T1000 (cell line): Measurements from ENCODE around the gene TMEM271.
"Not testable (repeated sequence)": the region's sequence is repeated elsewhere in the genome, so short reads cannot be mapped to it uniquely, and the experiment has no call there.

Source experiments
- DNase-seq: peaks from one replicate; lab custom pipeline; 2025; ENCODE audit warnings: mixed read lengths; lab: John Stamatoyannopoulos, UW

The TMEM271 gene

DNA sequence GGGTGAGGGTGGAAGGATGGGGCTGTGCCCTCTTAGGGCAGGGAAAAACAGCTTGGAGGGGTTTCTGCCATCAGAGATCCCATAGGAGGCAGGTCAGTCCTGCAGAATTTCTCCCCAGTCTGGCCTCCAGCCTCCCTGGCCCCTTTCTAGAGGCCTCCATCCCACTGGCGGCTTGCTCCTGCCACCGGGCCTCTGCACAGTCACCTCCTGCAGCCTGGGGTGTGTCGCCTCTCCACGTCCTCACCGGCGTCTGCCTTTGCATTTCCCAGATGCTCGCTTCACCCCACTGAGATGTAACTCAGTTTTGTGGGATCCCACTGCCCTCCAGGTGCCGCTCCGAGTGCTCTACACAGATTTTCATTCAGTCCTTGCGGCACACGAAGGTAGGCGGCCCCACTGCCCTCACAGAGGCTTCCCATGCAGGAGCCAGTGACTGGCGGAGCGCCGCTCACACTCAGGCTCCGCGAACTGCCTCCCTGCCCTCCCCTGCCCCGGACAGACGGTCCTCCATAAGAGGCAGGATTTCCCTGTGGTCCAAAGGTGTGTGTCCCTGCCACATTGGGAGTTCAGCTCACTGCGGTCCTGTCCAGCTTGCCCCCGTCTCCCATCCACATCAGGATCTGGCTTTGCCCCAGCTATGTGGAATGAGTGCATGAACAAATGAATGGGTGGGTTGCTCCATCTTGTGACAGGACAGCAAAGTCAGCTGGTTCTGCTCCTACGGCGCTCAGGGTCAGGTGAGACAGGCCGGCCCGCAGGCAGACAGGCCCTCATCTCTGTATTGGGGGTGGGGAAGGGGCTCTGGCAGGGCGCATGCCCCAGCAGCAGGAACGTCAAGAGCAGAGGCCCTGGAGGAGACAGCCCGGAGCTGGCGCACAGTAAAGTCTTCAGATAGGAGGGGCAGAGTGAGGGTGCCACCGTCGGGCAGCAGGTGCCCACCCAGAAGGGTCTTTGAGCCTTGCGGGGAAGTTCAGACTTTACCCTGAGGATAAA lies 2.7 kb upstream of the TMEM271 start:
- DNase-seq = no peak

DNA sequence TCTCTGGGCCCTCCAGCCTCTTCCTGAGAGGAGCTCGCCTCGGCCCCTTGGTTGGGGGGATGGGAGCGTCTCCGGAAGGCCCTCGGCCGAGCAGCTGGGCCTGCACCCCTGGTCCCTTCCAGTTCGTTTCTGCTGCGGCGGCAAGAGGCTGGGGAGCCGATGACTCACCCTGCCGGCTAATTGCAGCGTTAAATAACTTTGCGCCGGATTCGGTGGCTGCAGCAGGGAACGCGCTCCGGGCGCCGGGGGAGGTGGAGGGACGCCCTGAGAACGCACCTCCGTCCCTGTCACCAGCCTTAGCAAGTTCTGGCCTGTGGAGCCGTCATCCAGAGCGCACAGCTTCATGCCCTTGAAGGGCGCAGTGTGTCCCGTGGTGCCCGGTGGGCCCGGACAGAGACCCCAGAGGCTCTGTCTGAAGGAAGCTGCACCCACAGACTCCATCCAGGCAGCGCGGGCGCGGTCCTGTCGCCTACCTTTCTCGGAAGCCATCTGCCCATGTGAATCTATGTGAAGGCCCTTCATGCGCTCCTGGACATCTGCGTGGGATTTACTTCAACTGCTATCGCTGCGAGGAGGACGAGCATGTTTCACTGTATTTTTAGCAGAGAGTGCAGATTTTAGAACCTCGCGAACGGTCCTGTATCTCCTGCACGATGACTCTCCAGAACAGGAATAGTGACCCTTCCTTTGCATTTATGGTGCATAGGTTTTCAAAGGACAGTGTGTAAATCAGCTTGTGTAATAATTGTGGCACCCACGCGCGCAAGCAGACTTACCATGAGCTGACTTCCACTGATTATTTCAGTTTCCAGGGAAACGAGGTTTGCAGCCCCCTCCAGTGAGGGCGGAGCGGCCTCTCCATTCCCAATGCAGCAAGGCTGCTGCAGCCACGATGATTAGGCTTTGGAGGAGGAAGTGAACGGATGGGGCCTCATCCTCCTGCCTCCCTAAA lies 1.7 kb upstream of the TMEM271 start:
- peak; percentile 5 for DNase-seq

DNA sequence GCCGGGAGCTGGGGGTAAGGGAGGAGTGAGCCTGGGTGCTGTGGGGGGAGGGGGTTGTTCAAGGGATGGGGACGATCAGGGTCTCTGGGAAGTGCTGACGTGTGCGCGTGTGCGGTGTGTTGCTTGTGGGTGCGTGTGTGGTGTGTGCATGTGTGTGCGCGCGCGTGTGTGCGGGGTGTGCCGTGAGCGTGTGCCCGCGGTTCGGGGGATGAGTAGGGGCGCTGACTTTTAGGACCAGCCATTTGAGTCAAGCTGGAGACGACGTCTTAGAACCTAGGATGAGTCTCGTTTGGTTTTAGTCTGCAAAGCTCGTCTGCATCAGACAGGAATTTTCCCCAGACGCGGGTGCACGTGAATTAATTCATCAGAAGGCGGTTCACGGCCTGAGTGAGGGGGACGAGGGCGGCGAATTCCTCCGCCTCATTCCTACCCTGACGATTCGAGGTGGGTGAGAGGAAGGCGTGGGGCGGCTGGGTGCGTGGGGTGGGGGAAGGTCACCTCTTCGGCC lies 950 bp upstream of the TMEM271 start:
- DNase-seq = no peak

DNA sequence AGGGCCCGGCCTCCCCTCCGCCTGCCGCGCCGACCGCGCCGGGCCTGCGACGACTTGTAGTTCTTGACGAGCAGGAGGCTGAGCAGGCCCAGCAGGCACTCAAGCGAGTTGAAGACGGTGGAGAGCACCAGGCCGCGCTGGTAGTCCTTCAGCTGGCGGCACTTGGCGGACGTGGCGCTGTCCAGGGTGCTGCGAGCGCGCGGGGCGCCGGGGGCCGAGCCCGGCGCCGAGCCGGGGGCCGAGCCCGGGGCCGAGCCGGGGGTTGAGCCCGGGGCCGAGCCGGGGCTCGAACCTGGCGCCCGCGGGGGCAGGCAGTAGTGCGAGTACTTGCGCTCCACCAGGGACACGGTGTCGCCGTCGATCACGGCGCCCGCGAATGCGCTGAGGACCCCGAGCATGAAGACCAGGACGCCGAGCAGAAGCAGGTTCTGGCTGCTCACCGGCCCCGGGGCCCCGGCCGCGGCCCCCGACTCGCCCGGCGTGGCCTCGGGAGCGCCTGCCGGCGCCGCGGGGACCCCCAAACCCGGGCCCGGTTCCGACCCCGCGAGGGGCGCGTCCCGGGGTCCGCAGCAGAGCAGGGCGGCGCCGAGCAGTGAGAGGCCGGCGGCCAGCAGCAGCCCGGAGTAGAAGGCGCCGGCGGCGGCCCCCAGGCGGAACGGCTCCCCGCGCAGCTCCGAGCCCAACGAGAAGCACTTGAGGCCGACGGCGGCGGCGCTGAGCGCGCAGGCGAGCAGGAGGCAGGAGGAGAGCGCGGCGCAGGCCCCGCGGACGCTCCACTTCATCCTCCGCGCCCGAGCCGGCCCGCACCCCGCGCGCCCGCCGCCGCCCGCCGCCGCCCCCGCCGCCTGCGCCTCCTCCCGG lies 584 bp downstream of the TMEM271 start:
- no peak for DNase-seq

DNA sequence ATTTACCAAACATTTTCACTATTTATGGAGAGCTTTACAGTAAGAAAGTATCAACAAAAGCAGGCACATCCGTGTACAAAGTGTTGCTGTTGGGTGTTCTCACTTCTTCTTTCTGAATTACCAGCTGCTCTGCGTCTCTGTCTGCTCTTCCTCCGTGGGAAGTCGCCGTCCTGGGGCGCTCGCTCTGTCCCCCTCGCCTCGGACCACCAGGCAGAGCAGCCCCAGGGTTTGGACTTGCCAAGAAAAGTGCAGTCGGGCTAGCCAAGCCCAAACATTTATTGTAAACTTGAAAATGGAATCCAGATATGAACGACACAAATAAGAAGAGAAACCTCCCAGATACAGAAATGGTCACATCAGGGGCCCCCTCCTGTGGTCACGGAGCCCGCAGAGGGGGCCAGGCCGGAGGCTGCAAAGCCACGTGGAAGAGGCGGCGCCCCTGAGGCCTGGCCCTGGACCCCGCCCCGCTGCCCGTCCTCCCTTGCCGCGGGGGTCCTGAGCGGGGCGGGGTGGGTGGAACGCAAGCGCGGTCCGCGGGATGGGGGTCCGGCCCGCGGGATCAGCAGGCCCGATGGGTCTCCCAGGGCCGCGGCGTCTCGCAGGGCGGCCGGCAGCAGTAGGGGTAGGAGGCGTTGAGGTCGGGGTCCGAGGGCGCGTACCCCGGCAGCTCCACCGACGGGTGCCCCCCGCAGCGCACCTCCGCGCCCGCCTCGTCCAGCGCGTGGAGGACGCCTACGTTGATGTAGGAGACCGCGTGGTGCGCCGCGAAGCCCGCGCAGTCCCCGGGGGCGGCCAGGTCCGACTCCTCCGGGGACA lies 1.5 kb downstream of the TMEM271 start:
- DNase-seq = no peak

DNA sequence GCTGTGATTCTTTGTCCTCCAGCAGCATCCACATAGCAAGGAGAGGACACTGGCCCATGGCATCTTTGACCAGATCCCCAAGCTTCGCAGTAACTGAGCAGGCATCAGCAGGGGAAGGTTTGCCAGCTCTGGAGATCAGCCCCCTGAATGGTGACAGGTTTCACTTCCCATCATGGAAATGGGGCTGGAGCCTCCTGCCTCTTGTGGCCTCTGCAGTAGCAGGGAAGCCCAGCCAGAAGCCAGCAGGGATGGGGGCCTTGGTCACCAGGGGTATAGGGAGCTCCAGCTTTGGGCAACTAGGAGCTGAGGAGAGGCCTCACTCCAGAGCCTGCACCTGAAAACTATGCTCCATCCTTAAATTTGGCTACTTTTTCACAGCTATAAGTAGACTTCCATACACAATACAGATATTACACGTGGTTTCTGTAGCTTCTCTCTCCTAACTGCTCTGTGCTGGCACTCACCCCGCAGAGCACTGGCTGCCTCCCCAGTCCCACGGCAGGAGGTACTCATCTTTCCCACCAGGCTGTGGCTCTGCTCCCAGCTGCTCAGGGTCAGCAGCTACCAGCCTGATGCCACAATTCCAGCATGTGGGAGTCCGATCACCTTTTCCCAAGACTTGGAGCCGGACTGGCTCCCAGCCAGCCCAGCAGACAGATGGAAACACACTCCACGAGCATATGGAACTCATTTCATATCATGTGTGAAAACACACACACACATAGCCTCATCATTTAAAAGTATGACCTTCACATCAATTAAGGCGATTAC lies 2.8 kb downstream of the TMEM271 start:
- no peak for DNase-seq

DNA sequence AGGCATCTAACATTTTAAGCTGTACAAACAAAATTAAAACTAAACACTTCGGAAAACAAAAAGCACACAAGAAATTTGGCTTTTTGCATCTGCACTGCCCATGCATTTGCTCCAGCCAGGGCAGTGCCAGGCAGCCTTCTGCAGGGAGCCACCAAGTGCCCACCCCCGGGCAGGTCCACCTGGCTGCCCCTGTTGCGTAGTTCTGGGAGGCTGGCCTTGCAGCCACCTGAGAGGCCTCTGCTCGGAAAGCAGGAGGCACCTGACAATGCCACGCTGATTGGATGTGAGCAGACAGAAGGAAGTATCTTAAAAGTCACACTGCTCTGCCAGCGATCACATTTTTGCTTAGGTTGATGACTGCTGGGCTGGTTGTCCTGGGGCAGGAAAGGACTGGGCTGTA lies 3.5 kb downstream of the TMEM271 start:
- no peak for DNase-seq

DNA sequence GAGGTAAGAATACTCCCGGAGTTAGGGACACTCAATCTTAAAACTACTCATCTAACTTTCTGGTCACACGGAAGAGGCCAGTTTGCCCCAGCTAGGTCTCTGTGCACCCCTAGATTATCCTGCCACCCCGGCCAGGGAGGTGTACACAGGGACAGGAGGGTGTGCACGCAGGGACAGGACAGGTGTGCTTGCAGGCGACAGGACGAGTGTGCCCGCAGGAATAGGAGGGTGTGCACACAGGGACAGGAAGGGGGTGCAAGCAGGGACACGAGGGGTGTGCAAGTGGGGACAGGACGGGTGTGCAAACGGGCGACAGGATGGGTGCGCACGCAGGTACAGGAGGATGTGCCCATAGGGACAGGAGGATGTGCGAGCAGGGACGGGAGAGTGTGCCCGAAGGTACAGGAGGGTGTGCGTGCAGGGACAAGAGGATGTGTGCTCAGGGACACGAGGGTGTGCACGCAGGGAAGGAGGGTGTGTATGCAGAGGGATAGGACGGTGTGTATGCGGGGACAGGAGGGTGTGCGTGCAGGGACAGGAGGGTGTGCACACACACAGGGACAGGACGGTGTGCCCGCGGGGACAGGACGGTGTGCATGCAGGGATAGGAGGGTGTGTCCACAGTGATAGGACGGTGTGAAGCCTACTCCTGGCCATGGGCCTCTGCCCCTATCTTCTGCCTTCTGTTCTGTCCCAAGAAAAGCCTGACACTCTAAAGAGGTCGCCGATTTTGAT lies 4.1 kb downstream of the TMEM271 start:
- DNase-seq = no peak

DNA sequence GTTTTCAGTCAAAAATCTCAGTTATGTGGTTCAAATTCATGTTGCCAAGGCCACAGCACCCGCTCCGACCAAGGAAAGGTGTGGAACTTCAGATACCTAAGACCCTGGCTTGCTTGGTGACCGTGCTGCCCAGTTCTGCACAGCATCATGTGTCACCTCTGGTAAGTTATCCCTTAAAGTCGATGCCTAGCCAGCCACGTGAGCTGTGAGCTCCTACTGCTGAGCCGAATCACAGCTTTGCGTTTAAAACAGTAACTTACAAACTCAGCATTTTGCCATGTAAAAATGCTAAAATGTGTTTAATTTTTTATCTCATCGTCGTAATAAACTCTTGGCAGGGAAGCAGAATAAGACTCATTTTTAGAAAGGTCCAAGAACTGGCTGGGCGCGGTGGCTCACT lies 5.3 kb downstream of the TMEM271 start:
- no peak for DNase-seq

DNA sequence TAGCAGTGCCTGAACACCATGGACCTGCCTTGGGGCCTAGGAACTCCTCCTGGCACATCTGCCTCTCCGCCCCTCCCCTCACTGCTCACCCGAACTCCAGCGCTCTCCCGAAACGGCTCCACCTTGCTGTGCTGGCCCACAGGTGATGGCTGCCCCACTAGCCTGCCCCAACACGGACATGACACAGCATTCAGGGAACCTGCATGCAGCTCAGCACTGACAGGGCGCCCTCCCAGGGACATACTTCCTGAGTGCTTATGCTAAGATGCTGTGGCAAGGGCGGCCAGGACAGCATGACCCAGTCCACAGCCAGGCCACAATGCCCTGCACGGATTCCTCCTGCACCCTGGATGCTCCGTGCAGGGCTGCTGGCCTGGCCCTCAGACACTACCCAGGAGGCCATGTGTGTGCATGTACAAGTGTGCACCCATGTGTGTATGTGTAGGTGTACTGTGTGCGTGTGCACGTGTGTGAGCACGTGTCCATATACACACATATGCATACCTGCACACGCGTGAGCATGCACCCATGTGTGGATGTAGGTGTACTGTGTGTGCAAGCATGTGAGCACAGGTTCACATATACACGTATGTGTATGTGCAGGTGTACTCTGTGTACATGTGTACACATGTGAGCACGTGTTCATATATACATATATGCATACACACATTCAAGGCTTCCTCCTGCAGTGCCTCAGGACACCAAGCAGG lies 6.0 kb downstream of the TMEM271 start:
- no peak for DNase-seq

DNA sequence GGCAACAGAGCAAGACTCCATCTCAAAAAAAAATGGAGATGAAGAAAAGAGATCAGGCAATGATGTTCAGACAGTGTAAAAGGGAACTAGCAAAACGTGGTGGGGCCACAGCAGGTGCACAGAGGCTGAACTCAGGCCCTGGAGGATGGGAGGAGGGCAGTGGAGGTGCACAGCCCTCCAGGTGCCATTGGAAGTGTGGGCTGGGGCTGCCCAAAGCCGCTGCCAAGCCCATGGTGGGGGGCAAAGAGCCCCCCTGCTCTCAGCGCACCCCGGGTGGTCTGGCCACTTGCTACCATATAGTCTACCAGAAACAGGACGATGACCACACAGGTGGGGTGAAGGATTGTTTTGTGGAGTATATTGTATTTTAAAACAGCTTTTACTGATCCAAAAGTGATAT lies 7.1 kb downstream of the TMEM271 start:
- no peak for DNase-seq

DNA sequence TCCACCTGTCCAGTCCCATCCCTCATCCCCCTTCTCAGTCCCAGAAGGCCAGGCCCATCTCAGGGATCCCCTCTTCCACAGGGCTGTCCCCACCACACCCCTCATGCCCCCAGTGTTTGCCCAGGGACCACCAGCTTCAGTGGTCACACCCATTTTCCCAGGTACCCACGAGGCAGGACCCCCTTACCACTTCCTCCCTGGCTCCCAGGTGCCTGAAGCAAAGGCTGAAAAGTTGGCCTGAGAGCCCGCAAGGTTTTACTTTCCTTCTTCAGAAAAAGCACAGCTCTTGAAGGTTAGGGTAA lies 7.8 kb downstream of the TMEM271 start:
- no peak for DNase-seq

DNA sequence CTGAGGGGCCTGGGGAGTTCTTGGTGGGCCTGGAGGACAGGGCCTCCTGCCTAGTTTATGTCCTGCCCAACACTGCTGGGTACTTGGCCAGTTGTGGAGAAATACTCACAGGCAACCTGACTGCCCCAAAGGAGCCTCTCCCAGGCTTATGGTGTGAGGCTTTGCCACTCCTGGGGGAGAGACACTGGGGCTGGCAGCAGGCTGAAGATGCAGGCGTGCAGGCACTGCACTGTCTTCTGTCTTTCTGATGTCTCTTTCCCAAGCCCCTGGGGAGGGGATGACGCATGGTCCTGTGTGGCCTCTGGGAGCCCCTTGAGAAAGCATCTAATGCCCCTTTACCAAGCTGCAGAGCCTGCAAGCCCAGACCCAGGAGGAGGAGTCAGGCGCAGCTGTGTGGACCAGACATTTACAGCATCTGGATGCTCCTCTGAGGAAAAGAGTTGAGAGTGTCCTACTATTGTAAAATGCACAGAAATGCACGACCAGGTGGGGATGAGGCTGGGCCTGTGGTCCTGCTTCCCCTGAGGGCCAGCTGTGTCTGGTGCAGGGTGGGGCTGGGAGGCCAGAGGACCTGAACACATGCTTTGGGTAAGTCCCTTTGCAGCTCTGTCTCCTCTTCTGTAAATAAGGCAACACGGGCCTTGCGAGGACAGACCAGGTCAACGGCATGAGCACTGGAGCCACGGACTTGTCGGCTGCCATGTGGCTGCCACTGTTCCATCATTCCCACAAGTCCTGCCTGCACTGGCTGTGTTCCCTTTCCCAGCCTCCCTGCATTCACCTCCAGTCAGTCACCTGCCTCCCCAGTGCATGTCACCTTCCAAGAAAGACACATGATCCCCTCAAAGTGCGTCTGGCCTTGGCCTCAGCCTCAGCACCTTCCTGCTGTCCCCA lies 8.4 kb downstream of the TMEM271 start:
- no peak for DNase-seq

DNA sequence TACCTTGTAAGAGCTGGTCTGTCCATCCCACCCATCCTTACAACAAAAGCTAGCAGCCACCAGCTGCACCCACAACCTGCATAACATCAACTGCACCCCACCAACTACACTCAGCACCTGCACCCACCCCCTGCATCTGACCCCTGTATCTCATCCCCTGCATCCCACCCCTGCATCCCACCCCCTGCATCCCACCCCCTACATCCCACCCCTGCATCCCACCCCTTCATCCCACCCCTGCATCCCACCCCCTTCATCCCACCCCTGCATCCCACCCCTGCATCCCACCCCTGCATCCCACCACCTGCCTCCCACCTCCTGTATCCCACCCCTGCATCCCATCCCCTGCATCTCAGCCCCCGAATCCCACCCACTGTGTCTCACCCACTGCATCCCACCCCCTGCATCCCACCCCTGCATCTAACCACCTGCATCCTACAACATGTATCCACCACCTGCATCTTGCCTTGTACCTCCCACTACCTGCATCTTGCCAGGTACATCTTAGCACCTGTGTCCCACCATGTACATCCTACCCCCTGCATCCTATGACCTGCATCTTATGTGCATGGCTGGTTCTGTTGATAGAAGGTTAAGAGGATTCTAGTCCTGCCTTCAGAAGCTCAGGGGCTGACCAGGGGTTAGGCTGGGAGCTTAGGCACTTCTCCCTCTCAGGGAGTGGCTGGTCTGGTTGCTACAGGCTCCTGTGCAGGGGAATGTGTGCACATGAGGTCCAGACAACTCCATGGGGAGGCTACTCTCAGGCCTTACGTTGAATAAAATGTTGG lies 9.4 kb downstream of the TMEM271 start:
- DNase-seq = no peak

DNA sequence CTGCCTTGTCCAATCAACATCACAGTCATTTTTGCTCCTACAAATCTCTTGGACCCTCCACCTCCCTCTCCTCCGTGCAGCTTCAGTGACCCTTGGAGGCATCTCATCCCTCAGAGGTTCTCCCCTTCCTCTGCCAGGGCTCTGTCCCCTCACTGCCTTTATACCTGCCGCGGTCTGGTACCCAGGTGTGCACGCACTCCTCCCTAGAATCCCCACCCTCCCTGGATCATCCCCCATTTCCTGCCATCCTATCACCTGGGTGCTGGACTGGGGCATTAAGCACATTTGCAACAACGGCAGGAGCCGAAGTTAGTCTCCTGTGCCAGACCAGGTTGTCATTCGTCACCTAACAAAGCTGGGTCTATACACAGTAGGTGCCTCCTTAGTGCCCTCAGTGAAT lies 10.1 kb downstream of the TMEM271 start:
- no peak for DNase-seq

DNA sequence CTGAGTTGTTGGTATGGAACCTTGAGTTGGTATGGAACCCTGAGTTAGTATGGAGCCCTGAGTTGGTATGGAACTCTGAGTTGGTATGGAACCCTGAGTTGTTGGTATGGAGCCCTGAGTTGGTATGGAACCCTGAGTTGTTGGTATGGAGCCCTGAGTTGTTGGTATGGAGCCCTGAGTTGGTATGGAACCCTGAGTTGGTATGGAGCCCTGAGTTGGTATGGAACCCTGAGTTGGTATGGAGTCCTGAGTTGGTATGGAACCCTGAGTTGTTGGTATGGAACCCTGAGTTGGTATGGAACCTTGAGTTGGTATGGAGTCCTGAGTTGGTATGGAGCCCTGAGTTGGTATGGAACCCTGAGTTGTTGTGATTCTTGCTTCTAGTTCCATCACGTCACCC lies 10.5 kb downstream of the TMEM271 start:
- DNase-seq = not testable (repeated sequence)

DNA sequence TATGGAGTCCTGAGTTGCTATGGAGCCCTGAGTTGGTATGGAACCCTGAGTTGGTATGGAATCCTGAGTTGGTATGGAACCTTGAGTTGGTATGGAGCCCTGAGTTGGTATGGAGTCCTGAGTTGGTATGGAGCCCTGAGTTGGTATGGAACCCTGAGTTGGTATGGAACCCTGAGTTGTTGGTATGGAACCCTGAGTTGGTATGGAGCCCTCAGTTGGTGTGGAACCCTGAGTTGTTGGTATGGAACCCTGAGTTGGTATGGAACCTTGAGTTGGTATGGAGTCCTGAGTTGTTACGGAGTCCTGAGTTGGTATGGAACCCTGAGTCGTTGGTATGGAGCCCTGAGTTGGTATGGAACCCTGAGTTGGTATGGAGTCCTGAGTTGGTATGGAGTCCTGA lies 13.6 kb downstream of the TMEM271 start:
- DNase-seq = not testable (repeated sequence)
